ENCODE measurements around the gene LCK. TPM values are rescaled to one million over a fixed set of nuclear protein-coding genes. Genes with fewer than 3 reads are reported as not detected.

The LCK gene
- total and polyA plus RNA-seq, 9 of the 15 experiments (the other 6 are each of a cell fraction or from before 2014, with no cell fraction given): 0.04 to 0.47 (median 0.13) TPM; not detected in 6

DNA sequence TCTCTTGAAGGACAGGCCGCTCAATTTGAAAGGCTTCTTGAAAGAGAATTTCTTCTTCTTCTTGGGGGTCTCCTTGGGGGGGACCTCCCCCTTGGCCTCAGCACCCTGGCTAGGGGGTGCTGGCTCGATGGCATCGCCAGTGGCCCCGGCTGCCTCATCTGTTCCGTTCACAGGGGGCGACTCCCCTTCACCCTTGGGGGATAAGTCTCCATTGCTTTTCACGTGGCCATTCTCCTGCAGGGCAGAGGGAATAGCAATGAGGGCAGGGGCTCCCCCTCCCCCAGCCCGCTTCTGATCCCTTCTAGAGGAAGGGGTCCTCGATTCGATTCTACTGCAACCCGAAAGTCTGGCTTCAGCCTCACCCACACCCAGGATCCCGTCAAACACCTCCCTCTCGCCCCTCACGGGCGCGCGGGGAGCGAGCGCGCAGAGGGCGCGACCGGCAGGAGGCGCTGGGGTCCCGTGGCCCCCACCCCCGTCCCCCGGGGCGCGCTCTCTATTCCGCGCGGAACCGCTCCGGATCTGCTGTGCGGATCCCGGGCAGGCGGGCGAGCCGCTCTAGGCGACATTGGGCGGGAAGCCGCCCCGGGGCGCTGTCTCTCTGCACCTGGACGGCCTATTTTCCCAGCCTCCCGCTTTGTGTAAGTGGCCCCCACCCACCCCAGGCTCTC lies 83.9 kb downstream of the LCK start (continued):
- TF ChIP-seq, protein P1, sequence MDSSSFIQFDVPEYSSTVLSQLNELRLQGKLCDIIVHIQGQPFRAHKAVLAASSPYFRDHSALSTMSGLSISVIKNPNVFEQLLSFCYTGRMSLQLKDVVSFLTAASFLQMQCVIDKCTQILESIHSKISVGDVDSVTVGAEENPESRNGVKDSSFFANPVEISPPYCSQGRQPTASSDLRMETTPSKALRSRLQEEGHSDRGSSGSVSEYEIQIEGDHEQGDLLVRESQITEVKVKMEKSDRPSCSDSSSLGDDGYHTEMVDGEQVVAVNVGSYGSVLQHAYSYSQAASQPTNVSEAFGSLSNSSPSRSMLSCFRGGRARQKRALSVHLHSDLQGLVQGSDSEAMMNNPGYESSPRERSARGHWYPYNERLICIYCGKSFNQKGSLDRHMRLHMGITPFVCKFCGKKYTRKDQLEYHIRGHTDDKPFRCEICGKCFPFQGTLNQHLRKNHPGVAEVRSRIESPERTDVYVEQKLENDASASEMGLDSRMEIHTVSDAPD (CRISPR knock-in tag; IDR thresholded peaks at IDR 0.05): no peak
- no peak for TF ChIP-seq BRF1 (IDR thresholded peaks at IDR 0.05; ENCODE audit: borderline replicate concordance, extremely low read depth, insufficient read length)
- TF ChIP-seq RBM17 (IDR thresholded peaks at IDR 0.05; ENCODE audit: borderline replicate concordance, low read depth, low read length): no peak
- TF ChIP-seq, protein P2, sequence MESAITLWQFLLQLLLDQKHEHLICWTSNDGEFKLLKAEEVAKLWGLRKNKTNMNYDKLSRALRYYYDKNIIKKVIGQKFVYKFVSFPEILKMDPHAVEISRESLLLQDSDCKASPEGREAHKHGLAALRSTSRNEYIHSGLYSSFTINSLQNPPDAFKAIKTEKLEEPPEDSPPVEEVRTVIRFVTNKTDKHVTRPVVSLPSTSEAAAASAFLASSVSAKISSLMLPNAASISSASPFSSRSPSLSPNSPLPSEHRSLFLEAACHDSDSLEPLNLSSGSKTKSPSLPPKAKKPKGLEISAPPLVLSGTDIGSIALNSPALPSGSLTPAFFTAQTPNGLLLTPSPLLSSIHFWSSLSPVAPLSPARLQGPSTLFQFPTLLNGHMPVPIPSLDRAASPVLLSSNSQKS (CRISPR knock-in tag; IDR thresholded peaks at IDR 0.05): no peak
- TF ChIP-seq MEF2D (tag; conservative IDR thresholded peaks at IDR 0.05; ENCODE audit: low read depth): no peak
- TF ChIP-seq KAT8 (IDR thresholded peaks at IDR 0.05; ENCODE audit: low read depth): no peak
- TF ChIP-seq PHB2 (IDR thresholded peaks at IDR 0.05; ENCODE audit: low read depth): no peak
- TF ChIP-seq, protein P3, sequence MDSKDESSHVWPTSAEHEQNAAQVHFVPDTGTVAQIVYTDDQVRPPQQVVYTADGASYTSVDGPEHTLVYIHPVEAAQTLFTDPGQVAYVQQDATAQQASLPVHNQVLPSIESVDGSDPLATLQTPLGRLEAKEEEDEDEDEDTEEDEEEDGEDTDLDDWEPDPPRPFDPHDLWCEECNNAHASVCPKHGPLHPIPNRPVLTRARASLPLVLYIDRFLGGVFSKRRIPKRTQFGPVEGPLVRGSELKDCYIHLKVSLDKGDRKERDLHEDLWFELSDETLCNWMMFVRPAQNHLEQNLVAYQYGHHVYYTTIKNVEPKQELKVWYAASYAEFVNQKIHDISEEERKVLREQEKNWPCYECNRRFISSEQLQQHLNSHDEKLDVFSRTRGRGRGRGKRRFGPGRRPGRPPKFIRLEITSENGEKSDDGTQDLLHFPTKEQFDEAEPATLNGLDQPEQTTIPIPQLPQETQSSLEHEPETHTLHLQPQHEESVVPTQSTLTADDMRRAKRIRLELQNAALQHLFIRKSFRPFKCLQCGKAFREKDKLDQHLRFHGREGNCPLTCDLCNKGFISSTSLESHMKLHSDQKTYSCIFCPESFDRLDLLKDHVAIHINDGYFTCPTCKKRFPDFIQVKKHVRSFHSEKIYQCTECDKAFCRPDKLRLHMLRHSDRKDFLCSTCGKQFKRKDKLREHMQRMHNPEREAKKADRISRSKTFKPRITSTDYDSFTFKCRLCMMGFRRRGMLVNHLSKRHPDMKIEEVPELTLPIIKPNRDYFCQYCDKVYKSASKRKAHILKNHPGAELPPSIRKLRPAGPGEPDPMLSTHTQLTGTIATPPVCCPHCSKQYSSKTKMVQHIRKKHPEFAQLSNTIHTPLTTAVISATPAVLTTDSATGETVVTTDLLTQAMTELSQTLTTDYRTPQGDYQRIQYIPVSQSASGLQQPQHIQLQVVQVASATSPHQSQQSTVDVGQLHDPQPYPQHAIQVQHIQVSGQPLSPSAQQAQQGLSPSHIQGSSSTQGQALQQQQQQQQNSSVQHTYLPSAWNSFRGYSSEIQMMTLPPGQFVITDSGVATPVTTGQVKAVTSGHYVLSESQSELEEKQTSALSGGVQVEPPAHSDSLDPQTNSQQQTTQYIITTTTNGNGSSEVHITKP (IDR thresholded peaks at IDR 0.05; ENCODE audit: partially characterized antibody): peak; percentile 24
- TF ChIP-seq BRCA1 (IDR thresholded peaks at IDR 0.05): no peak
- TF ChIP-seq BRCA1 (CRISPR knock-in tag; IDR thresholded peaks at IDR 0.05): no peak
- TF ChIP-seq MTA1 (IDR thresholded peaks at IDR 0.05; ENCODE audit: borderline replicate concordance): peak; percentile 80
- TF ChIP-seq ZNF146 (CRISPR knock-in tag; IDR thresholded peaks at IDR 0.05; ENCODE audit: unreplicated experiment): no peak
- TF ChIP-seq, protein P4, sequence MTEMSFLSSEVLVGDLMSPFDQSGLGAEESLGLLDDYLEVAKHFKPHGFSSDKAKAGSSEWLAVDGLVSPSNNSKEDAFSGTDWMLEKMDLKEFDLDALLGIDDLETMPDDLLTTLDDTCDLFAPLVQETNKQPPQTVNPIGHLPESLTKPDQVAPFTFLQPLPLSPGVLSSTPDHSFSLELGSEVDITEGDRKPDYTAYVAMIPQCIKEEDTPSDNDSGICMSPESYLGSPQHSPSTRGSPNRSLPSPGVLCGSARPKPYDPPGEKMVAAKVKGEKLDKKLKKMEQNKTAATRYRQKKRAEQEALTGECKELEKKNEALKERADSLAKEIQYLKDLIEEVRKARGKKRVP (CRISPR knock-in tag; IDR thresholded peaks at IDR 0.05): no peak; the same call in 1 of the 2 replicates
- TF ChIP-seq MTF1 (CRISPR knock-in tag; IDR thresholded peaks at IDR 0.05; ENCODE audit: borderline replicate concordance): no peak
- TF ChIP-seq, protein P5, sequence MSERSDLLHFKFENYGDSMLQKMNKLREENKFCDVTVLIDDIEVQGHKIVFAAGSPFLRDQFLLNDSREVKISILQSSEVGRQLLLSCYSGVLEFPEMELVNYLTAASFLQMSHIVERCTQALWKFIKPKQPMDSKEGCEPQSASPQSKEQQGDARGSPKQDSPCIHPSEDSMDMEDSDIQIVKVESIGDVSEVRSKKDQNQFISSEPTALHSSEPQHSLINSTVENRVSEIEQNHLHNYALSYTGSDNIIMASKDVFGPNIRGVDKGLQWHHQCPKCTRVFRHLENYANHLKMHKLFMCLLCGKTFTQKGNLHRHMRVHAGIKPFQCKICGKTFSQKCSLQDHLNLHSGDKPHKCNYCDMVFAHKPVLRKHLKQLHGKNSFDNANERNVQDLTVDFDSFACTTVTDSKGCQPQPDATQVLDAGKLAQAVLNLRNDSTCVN (CRISPR knock-in tag; IDR thresholded peaks at IDR 0.05): no peak
- no peak for TF ChIP-seq ZNF551 (CRISPR knock-in tag; IDR thresholded peaks at IDR 0.05)
- TF ChIP-seq, protein P6, sequence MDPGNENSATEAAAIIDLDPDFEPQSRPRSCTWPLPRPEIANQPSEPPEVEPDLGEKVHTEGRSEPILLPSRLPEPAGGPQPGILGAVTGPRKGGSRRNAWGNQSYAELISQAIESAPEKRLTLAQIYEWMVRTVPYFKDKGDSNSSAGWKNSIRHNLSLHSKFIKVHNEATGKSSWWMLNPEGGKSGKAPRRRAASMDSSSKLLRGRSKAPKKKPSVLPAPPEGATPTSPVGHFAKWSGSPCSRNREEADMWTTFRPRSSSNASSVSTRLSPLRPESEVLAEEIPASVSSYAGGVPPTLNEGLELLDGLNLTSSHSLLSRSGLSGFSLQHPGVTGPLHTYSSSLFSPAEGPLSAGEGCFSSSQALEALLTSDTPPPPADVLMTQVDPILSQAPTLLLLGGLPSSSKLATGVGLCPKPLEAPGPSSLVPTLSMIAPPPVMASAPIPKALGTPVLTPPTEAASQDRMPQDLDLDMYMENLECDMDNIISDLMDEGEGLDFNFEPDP (CRISPR knock-in tag; IDR thresholded peaks at IDR 0.05): no peak
- no peak for TF ChIP-seq TEAD4 (IDR thresholded peaks at IDR 0.05; ENCODE audit: low read length)
- no peak for TF ChIP-seq TEAD4 (CRISPR knock-in tag; IDR thresholded peaks at IDR 0.05; ENCODE audit: borderline replicate concordance)

Measured in K562 (cell line).